Pulmonary artery endothelial cell (primary cell): ENCODE data around the gene LPP. TPM values are rescaled to one million over a fixed set of nuclear protein-coding genes. Genes with fewer than 3 reads are reported as not detected.
A peak's percentile ranks its signal among the peaks of the same experiment; 100 is the strongest.

Experiments
- DNase-seq: peaks from one replicate; pipeline ENCODE4 v3.0.0-alpha.2; 2011; ENCODE audit warnings: low read depth, low spot score
- total RNA-seq: library from RNA; depleted of rRNA; stranded (reverse); fragments of >200 nt; gene quantifications from 2 replicates; pipeline ENCODE4 v1.2.3, GENCODE V29; 2014

Gene LPP
- total RNA-seq, 1 donor from 2014 or later: 31.5 TPM

DNA sequence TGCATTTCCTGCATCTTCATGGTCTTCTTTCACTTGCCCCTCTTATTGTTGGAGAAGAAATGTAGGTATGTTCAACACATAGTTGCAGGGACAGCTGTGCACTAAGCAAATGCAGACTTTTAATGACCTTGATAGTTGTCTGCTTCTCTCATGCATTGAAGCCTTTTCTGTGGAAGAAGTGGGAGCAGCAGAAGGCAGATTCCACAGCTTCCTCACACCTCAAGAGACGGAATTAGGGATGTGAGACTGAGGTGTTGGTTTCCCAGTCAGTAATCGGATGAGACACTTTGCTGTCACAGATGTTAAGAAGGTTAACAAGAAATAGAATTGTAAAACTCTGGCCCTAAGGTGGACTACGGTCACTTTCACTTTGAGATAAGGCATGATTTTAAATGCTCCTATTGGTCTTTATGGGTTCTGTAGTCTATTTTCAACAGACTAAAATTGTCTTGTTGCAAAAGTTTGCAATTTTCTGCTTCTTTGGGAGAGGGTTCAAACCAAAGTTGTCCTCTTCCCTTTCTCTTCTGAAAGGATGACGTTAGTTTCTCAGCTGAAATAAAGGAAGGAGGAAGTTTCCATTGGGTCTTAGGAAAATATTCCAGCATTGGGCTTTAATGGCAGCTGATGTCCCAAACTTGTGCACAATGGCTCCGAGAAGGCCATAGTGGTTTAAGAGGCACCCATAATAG, 117.4 kb downstream of the LPP start:
- no peak for DNase-seq

DNA sequence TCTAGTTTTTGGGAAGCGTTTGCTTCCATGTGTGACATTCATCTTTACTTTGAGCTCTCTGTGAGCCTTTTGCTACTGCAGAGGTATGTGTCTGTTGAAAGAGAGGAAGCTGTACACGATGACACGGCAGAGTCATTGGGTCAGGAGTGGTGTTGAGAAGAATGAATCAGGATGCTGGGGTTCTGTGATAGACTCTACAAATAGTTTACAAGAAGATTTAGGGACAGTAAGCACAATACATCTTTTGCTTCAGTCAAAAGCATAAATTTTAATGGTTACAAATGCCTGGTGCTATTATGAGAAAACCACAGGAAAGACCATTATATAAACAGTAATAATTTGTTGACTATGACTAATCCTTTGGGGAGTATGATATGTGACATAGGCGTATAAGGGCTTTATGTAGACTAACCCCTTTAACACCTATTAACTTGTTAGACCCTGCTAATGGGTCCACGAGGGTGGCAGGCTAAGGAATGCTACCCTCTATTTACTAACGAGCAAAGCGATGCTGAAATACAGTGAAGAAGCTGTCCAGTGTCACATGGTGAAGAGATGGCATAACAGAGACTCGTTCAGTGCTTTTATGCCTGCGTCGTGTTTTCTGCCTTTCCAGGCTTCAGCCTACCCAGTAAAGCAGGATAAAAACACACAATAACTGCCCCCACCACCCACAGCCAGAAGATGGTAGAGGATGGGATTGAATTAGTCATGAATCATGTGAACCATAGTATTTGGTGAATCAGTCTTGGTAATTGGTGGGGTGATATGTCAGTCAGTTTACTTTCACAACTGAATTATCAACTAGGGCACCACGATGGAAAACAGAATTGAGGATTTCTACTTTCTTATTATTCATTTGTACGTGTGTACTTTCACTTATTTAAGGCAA, 118.8 kb downstream of the LPP start:
- no peak for DNase-seq

DNA sequence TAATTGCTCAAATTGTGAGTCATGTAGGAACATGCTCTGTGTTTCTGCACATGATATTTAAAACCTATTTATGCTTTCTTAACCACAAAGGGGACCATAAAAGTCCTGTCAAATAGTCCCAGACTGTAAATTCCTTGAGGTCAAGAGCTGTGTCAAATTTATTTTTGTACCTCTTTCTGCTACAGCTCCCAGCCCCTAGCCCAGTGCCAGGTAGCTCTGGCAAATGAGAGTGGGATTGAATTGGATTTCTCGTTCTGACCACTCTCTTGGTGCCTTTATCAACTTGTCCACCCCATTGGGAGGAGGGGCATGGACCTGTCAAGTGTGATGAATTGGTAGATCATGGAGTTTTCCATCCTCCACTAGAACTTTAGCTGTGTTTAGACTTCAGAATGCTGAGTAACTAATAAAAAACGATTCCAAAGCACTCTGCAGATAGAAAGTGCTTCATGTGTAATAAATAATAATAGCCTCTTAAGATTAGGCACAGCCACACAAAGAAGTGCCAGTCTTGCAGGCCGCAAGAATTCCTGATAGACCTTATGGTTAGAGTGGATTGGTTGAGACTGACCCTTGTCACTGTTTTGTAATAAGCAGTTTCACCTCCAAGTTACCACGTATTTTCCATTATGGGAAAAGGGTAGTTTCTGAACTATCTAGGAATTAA, 120.4 kb downstream of the LPP start:
- DNase-seq: no peak

DNA sequence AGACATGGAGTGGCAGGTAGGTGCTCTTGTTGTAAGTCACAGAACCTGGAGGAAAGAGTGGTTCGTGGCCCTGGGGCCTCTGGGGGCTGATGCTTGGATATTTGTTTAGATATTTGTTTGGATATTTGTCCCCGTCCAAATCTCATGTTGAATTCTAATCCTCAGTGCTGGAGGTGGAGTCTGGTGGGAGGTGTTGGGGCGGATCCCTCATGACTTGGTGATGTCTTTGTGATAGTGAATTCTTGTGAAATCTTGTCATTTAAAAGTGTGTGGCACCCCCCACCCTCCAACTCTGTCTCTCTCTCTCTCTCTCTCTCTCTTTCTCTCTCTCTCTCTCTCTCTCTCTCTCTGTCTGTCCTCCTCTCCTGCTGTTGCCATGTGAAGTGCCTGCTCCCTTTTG, 122.4 kb downstream of the LPP start:
- DNase-seq: no peak

DNA sequence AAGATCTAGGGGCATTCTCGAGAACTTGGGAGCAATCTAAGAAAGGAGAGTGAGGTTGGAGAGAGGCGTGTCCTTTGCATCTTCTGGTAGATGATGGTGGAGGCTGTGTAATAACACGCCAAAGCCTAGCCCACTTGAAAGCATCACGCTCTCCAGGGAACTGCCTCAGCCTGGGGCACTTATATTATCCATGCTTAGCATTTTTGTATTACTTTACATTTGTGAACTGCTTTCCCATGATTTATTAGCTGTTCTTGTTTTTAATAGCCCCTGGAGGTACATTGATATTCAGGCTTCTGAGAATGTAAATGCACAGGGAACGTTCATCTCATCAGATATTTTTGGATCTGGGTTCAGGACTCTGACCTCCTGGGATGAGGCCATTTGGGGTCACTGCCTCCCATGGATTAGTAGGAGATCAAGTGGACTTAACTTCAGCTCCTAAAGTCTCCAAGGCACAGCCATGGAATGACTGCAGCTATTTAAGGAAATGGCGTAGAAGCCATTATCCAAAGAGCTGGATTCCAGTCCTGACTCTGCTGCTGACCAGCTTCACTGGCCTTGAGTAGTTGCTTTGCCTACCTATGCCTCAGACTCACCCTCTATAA, 124.9 kb downstream of the LPP start:
- DNase-seq: no peak

DNA sequence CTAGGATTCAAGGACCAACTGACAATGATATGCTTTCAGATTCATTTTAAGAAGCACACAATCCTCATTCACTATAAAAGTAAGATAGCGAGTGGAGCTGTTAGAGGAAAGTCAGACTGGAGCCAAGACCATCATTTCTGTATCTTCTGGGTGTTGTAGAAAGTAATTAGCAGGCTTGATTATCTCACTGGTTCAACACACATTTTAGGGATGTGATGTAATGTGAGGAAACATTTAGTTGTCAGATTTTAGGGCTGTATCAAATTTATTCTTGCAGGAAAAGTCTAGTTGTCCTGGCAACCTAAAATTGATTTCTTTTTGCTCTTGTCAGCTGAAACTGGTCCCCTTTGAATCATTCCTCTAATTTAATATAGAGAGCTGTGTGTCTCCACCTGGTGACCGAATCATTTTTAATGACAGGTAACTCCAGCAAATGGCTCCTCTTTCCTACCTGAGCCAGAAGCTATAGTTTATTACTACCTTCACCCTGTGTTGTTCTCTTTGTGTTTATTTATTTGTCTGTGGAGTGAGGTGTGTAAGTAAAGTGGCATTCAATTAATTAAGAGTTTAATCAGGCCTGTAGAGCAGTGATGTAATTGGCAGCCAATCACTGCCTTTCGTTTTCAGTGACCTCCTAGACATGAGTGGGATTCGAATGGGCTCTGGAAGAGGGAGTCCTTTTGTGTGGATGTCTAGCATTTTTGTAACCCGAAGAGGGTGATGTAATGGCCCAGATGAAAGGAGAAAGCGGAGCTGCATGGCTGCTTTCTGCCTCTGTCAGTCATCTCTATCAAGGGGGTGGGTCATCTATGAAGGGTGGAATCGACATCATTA, 125.8 kb downstream of the LPP start:
- no peak for DNase-seq

DNA sequence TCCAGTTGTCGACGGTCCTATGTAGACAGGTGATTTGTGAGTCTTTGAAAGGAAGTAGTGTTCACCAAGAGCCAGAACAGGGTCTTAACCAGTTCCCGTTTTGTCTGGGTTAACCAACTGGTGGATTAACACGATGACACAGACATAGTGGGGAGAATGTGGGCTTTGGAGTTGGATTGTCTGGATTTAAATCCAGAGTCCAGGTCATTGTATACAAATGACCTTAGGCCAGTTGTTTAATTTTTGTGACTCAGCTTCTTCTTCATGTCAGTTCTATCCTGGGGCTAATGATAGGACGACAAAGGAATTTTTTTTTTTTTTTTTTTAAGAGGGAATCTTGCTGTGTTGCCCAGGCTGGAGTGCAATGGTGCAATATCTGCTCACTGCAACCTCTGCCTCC, 126.7 kb downstream of the LPP start:
- no peak for DNase-seq

DNA sequence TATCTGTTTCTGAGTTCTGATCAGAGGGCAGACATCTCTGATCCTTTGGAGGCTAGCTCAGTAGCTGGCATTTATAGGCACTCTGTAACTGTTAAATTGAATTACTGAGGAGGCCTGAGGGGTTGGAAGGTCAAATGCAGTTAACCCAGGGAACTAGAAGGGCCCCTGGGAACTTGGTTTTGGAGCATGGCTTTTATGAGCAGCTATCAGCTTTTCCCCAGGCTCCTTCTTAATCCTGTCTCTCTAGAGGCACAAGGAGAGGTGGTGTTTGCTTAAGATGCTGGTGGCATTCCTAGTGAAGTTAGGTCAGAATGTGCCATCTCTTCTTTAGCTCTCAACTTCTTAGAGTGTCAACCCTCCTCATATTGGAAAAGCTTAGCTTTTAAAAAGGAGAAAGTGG, 128.9 kb downstream of the LPP start:
- no peak for DNase-seq

DNA sequence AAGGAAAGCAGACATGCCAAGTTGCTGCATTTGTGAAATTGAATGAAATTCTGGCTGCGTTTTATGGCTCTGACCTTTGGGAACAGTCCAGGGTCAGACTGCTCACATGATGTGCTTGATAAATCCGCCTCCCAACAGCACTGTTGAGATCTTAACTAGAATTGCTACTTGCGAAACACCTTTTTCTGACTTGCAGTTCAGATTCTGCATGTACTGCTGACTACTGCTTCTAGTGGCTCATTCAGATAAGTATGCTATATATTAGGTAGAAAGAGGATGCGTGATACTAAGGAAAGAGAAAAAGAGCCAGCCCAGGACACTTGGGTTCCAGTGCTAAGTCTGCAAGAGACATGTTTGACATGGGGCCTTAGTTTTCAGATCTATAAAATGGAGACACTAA, 129.4 kb downstream of the LPP start:
- DNase-seq: no peak

DNA sequence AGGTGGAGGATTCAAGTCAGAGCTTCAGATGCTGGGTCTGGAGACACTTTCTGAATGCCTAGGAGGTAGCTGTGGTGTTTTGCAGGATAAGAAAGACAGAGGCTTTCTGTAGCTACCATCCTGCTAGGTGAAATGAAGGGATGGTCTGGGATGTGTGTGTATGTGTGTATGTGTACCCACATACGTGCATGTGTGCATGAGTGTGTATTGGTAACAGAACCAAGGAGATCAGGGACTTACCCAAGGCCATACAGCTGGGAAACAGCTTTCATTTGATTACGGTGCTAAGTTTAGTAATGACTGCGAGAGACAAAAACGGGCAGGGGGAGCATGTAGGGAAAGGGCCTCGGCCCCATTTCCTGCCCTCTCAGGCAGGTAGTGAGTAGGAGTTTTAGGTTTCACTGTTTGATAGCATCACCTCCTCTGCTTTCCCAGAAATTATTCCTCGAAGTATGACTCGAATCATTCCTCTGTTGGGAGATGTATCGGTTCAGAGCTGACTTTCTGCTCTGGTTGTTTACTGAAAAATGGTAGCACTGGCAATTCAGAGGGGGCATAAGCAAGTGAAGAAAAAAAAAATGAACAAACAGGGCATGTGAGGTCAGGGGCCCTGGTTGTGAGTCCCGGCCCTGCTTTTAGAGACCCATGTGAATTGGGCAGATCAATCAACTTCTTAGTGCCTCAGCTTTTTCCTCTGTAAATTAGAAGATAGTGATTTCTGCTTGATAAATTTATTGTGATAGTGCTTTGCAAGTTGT, 130.7 kb downstream of the LPP start:
- DNase-seq: no peak

DNA sequence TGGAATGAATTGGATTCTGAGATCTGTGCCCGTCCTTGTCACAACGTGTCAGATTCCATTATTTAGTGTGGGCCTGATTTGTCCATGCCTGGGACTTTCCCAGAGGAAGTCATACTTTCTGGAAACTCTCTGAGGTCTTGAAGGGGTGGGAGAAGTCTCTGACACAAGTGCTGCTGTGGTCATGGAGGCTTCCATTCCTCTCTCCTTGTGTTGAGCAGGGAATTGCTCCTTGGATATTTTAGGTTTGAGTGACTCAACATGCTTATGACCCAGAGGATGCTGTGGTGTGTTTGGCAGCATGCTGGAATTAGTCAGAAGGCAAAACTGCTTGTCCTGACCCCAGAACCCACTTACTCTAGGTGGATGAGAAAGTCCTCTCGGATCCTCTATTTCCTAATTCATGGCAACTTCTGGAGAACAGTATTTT, 132.1 kb downstream of the LPP start:
- peak; percentile 51 for DNase-seq

DNA sequence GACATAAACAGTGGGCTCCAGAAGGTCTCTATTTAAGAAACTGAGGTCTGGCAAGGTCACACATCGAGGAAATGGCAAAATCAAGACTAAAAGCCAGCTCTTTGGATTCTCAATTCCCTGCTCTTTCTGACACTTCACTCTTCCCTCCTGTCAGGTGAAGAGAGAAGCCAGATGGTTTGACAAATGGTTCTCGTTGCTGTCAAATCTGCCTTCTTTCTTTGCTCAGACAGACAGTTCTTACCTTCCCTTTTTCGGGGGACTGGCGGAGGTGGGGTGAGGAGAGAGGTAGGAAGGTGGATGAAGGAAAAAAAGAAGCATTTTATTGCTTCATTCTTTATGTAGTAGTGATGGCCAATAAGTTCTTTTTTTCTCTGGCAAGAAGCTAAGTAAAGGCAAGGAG, 133.4 kb downstream of the LPP start:
- DNase-seq: no peak

DNA sequence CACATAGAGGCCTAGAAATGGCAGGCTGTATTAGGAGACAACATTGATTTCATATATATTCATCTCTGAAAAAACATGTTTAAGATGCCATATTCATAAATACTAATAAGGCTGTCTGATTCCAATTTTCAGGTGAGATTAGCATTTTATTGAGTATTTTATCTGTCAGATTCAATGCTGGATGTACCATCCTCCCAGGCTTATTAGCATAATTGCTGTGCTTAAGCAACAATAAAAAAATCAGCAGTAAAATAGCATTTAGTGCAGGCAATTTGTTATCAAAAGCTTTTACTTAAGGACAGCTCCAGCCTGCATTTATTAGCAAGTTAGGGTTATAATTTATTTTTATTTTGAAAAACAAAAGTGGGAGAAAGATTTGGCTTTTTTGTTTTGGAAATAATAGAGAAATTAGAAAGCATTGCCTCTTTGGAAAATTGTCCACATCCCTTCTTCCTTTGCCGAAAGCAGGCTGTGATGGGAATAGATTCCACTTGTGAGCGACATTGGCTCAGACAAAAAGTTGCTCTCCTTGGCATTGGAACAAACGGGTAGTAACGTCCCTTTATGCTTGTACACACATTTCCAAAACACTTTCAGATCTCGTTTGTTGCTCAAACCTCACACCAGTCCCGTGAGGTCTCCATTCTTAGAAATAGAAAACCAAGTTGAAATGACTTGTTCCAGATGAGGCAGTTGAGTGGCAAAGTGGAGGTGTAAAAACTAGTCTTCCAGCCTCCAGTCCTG, 134.0 kb downstream of the LPP start:
- DNase-seq: no peak

DNA sequence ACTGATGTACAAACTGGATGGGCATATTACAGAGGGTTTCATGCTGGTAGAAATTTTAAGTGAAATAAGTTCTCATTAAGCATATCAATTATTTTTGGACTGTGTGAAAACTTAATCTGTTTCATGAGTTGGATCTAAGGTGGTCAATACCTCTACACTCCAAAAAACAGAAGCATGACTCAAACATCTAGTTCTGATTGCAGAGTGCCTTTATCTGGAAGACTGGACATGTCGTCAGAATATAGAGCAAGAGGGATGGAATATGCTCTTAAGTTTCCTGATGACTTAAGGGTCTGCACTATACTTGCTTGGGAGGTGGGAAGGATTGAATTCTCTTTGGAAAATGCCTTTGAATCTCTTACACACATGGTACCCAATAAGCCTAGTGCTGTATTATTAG, 138.3 kb downstream of the LPP start:
- no peak for DNase-seq

DNA sequence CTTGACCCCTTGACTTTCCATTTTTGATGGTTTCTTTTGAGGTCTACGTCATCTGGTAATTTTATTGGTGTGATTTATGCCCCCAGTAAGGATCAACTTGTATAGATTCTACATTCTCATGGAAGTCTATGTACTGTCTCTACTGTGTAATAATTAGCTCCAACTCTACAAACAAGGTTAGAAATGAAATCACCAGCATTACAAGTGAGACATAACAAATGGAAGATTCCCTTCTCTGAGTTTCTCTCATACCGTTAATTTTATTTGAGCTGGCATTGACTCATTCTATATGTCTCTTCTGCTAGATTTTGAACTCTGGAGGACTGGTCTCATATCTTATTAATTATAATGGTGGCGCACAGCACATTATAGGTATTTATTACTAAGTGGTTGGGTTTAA, 138.9 kb downstream of the LPP start:
- DNase-seq: no peak

DNA sequence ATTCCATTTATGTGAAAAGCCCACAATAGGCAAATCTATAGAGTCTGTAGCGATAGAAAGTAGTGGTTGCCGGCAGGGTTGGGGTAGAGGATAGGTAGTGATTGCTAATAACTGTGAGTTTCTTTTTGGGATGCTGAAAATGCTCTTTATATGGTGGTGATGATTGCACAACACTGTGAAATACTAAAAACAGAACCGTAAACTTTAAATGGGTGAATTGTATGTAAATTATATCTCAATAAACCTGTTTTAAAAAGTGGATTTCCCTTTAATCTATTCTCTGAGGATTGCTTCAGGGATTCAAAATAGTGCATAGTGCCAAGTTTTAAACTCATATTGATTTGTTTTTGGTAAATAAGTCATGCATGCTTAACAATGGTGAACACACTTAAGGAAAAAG, 140.2 kb downstream of the LPP start:
- DNase-seq: no peak

DNA sequence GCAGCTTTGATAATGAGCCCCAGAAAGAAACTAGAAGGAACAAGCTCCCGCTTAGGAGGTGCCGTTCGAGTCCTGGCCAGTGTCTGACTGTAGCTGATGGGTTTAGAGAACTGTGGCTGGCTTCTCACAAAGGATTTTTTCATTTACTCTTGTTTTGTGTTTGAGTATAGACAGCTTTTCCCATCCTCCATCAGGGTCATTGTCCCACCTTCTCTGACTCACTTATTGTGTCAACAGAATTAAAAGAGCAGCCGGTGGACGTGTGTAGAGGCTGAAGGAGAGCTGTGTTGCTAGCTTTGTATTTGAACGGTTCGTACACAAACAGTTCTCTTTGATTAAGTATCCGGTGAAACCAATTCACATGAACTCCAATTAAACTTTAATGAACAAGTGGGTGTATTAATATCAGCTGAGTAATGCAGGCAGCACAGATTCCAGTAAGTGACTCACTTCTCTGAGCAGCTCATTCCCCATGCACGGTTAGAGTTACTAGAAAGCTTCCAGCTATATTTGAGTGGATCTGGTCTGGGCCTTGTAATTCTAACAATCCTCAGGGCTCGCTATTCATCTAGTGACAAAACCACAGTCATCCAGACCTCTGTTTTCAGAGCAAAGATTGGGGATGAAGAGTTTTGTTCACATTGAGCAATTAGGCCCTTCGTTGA, 141.0 kb downstream of the LPP start:
- DNase-seq: peak; percentile 69

DNA sequence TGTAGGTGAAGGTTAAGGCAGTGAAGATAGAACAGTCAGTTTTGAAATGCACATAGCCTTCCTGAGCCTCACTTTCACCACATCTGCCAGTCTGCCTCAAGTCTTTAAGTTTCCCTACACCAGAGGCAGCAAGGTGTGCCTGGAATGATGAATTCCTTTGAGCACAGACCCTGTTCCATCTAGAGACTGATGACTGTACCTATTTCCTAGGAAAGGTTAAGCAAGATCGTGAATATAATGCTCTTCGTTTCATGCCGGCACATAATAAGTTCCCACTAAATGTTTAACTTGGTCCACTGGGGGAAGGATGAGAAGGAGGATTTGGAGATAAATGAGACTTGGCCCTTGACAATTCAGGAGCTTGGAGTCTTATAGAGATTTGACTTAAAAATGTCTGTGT, 141.9 kb downstream of the LPP start:
- no peak for DNase-seq
